Hepatocyte (in vitro differentiated cells): ENCODE results near the gene DISC1. TPM values are rescaled to one million over a fixed set of nuclear protein-coding genes. Genes with fewer than 3 reads are reported as not detected.
"Not testable (repeated sequence)": the region's sequence is repeated elsewhere in the genome, so short reads cannot be mapped to it uniquely, and the experiment has no call there.

Source experiments
- DNase-seq: peaks from one replicate; pipeline ENCODE4 v3.0.0-alpha.2; 2016; ENCODE audit warnings: low spot score
- H2AFZ ChIP-seq: fragments of 200-600 bp; sonication (generic); 2 replicates; pipeline ENCODE4 v1.6.0; 2016; ENCODE audit warnings: antibody characterized with exemption, mild to moderate bottlenecking
- H3K27ac ChIP-seq: fragments of 200-600 bp; sonication (generic); 2 replicates; pipeline ENCODE4 v1.5.1; 2016; ENCODE audit warnings: mild to moderate bottlenecking
- H3K27me3 ChIP-seq: fragments of 200-600 bp; sonication (generic); 2 replicates; pipeline ENCODE4 v1.6.1; 2016
- H3K36me3 ChIP-seq: fragments of 200-600 bp; sonication (generic); replicated peaks from 2 replicates; pipeline ENCODE4 v1.5.1; 2016; ENCODE audit warnings: low read depth; ENCODE audit not compliant: insufficient read depth
- H3K4me1 ChIP-seq: fragments of 200-600 bp; sonication (generic); 2 replicates; pipeline ENCODE4 v1.5.1; 2016; ENCODE audit warnings: mild to moderate bottlenecking, moderate library complexity; ENCODE audit not compliant: insufficient read depth
- H3K4me2 ChIP-seq: fragments of 200-600 bp; sonication (generic); 2 replicates; pipeline ENCODE4 v1.6.0; 2016
- H3K4me3 ChIP-seq: fragments of 200-600 bp; sonication (generic); 2 replicates; pipeline ENCODE4 v1.5.1; 2016; ENCODE audit warnings: mild to moderate bottlenecking
- H3K79me2 ChIP-seq: fragments of 200-600 bp; sonication (generic); 2 replicates; pipeline ENCODE4 v1.6.0; 2017; ENCODE audit warnings: mild to moderate bottlenecking
- H3K9me2 ChIP-seq: fragments of 200-600 bp; sonication (generic); replicated peaks from 2 replicates; pipeline ENCODE4 v1.6.0; 2017; ENCODE audit warnings: mild to moderate bottlenecking; ENCODE audit not compliant: insufficient read depth
- H3K9me3 ChIP-seq: fragments of 200-600 bp; sonication (generic); 2 replicates; pipeline ENCODE4 v1.5.1; 2016; ENCODE audit warnings: low read depth, mild to moderate bottlenecking
- H4K20me1 ChIP-seq: fragments of 200-600 bp; sonication (generic); 2 replicates; pipeline ENCODE4 v1.6.0; 2016; ENCODE audit warnings: mild to moderate bottlenecking; ENCODE audit not compliant: insufficient read depth, poor library complexity, severe bottlenecking
- EZH2 ChIP-seq: fragments of 200-600 bp; sonication (generic); IDR thresholded peaks from 2 replicates; pipeline ENCODE4 v1.6.1; 2016; ENCODE audit warnings: antibody characterized with exemption, mild to moderate bottlenecking, borderline replicate concordance
- EZH2phosphoT487 ChIP-seq: fragments of 200-600 bp; sonication (generic); IDR thresholded peaks from one replicate; pipeline ENCODE4 v1.6.1; 2018; ENCODE audit warnings: antibody characterized with exemption, mild to moderate bottlenecking, low read depth, moderate library complexity; ENCODE audit not compliant: unreplicated experiment, severe bottlenecking
- WGBS: methylation state at CpG from one replicate; pipeline ENCODE4 v1.1.6; 2016; ENCODE audit warnings: low lambda C conversion rate; ENCODE audit errors: missing lambda C conversion rate; 5-methylcytosine and 5-hydroxymethylcytosine counted together
- polyA plus RNA-seq: library from polyadenylated mRNA; unstranded; fragments of >200 nt; fragmentation: Nextera tagmentation; extraction: Ambion mirVana; gene quantifications from 2 replicates; pipeline ENCODE4 v1.2.1, GENCODE V29; 2016
- total RNA-seq: library from RNA; depleted of rRNA; stranded (reverse); fragments of >200 nt; gene quantifications from 2 replicates; pipeline ENCODE4 v1.2.3, GENCODE V29; 2014
- TF ChIP-seq, protein P1 (sequence below): fragments of 200-600 bp; sonication (generic); IDR thresholded peaks from 2 replicates; pipeline ENCODE4 v1.5.1; 2016; ENCODE audit warnings: antibody characterized with exemption, mild to moderate bottlenecking; ENCODE audit not compliant: poor library complexity

Gene DISC1
- total and polyA plus RNA-seq, 2 experiments from 2014 or later: 3.0 to 4.7 TPM

DNA sequence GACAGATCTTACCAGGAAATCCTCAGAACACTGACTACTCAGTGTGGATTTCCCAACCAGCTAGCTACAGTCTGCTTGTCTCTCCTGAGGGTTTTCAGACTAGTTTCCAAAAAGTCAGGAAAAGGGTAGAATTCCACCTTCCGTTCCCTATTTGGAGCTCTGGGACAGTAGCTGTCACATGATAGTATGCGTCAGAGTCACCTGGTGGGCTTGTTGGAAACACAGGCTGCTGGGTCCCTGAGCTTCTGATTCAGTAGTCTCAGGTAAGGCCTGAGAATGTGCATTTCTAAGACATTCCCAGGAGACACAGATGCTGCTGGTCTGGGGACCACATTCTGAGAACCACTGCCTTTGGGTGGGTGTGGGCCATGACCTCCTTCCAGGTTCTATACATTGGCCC is 272.5 kb downstream of the DISC1 start:
- 100% methylated on average over 2 of the region's 2 CpGs for WGBS
- Histone ChIP-seq H2AFZ (no peak overlapping the region), H3K27ac (no peak overlapping the region), H3K9me3 (no peaks in the 10 kb centered on the region), H3K9me2 (no peaks in the 10 kb centered on the region), H3K27me3 (no peaks in the 10 kb centered on the region), H3K4me3 (no peak overlapping the region), H3K79me2 (no peaks in the 10 kb centered on the region), H3K4me1 (no peaks in the 10 kb centered on the region), H3K4me2 (no peak overlapping the region), H4K20me1 (no peaks in the 10 kb centered on the region), H3K36me3 (no peaks in the 10 kb centered on the region)
- TF ChIP-seq, protein P1, sequence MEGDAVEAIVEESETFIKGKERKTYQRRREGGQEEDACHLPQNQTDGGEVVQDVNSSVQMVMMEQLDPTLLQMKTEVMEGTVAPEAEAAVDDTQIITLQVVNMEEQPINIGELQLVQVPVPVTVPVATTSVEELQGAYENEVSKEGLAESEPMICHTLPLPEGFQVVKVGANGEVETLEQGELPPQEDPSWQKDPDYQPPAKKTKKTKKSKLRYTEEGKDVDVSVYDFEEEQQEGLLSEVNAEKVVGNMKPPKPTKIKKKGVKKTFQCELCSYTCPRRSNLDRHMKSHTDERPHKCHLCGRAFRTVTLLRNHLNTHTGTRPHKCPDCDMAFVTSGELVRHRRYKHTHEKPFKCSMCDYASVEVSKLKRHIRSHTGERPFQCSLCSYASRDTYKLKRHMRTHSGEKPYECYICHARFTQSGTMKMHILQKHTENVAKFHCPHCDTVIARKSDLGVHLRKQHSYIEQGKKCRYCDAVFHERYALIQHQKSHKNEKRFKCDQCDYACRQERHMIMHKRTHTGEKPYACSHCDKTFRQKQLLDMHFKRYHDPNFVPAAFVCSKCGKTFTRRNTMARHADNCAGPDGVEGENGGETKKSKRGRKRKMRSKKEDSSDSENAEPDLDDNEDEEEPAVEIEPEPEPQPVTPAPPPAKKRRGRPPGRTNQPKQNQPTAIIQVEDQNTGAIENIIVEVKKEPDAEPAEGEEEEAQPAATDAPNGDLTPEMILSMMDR: no peak
- TF ChIP-seq EZH2 (no peak), EZH2phosphoT487 (no peak)
- DNase-seq: no peak

DNA sequence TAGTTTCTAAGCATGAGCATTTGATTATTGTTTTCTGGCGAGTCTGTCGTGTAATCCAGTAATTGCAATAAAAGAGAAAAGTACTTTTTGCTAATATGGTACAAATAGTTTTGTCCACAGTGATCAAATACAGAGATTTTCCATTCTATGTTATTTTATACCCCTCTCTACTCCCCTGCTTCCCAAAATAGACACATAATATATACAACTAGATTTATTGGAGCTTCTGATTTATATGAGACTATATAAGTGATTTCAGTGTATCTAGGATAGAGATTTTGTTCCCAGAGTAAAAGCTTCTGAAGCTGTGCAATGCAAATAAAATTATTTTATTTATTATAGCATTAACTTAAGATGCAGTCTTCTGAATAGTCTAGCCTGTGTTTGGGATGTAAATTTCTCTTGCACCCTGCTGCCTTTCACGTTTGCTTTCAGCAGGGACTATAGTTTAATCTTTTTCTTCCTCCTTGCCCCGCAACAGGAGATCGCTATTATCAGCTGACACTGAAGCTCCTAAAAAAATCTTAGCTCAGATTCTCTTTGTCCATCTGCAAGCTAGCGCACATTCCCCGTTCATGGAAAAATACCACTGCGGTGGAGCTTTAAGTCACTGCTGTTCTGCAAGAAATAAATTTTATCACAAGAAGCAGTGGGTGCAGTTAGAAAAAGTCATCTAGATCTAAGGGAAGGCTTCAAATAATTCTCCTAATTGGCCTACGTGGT is 273.3 kb downstream of the DISC1 start:
- Histone ChIP-seq H3K36me3 (no peaks in the 10 kb centered on the region), H3K27ac (no peak overlapping the region), H3K9me3 (no peaks in the 10 kb centered on the region), H3K4me1 (no peaks in the 10 kb centered on the region), H3K4me2 (peak overlapping the region; percentile 54), H3K79me2 (no peaks in the 10 kb centered on the region), H3K4me3 (no peak overlapping the region), H3K27me3 (no peaks in the 10 kb centered on the region), H2AFZ (no peak overlapping the region), H4K20me1 (no peaks in the 10 kb centered on the region), H3K9me2 (no peaks in the 10 kb centered on the region)
- peak; percentile 97 for TF ChIP-seq EZH2phosphoT487
- no peak for TF ChIP-seq EZH2
- TF ChIP-seq, protein P1: no peak
- no peak for DNase-seq
- WGBS: 42% methylated on average over 9 of the region's 9 CpGs

DNA sequence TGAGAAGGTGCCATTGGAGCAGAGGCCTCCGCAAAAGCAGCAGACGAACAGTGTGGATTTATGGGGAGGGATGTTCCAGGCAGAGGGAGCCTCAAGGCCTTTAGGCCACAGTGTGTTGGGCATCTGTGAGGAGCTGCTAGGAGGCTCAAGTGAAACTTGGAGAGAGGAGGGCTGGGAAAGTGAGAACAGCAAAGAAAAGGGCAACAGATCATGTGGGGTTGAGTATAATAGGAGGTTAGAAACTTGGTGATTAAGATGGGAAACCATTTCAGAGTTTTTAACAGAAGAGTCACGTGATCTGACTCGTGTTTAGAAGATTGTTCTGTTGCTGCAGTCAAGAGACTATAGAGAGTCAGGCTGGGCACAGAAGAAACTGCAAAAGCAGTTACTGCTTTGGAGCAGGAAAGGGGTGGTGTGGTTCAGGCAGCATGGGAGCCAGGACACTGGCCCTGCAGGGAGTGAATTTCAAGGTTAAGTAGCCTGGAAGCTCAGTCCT is 277.0 kb downstream of the DISC1 start:
- no peaks in the 10 kb centered on the region for H3K79me2 ChIP-seq
- H3K9me2 ChIP-seq: no peaks in the 10 kb centered on the region
- H3K36me3 ChIP-seq: no peaks in the 10 kb centered on the region
- TF ChIP-seq, protein P1: no peak
- TF ChIP-seq EZH2phosphoT487: no peak
- no peak overlapping the region for H3K4me3 ChIP-seq
- no peaks in the 10 kb centered on the region for H3K4me1 ChIP-seq
- H3K9me3 ChIP-seq: no peaks in the 10 kb centered on the region
- no peaks in the 10 kb centered on the region for H4K20me1 ChIP-seq
- no peak overlapping the region for H3K4me2 ChIP-seq
- no peak for DNase-seq
- no peak overlapping the region for H2AFZ ChIP-seq
- H3K27ac ChIP-seq: no peak overlapping the region
- H3K27me3 ChIP-seq: no peaks in the 10 kb centered on the region
- 96% methylated on average over 4 of the region's 4 CpGs for WGBS

DNA sequence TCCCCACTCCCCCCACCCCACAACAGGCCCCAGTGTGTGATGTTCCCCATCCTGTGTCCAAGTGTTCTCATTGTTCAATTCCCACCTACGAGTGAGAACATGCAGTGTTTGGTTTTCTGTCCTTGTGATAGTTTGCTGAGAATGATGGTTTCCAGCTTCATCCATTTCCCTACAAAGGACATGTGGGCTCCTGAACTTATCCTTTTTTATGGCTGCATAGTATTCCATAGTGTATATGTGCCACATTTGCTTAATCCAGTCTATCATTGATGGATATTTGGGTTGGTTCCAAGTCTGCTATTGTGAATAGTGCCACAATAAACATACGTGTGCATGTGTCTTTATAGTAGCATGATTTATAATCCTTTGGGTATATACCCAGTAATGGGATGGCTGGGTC is 280.7 kb downstream of the DISC1 start:
- WGBS: 97% methylated on average over 2 of the region's 2 CpGs
- not testable (repeated sequence) for H3K9me2 ChIP-seq, DNase-seq

More for the DNA sequence above, 280.7 kb downstream of the DISC1 start:
- not testable (repeated sequence) for H3K9me3 ChIP-seq, H4K20me1 ChIP-seq, H3K79me2 ChIP-seq, H3K36me3 ChIP-seq, H2AFZ ChIP-seq, H3K4me3 ChIP-seq, H3K27me3 ChIP-seq, H3K27ac ChIP-seq, H3K4me1 ChIP-seq, H3K4me2 ChIP-seq
